Breast epithelium (tissue), 4 donors: ENCODE measurements around the gene SLC35C1. TPM values are rescaled to one million over a fixed set of nuclear protein-coding genes. Genes with fewer than 3 reads are reported as not detected.
"Not testable (repeated sequence)": the region's sequence is repeated elsewhere in the genome, so short reads cannot be mapped to it uniquely, and the experiment has no call there.

ENCODE experiments used
- DNase-seq, 2 donors: peaks; one replicate each; pipeline ENCODE4 v3.0.0-alpha.2; 2019; ENCODE audit warnings: low spot score in 2 of 2
- H3K27ac ChIP-seq, 2 donors: fragments of 200-600 bp; sonication (generic) in 1 of 2; one replicate each; pipeline ENCODE4 v1.5.1; 2016 to 2019; ENCODE audit warnings: mild to moderate bottlenecking in 1 of 2
- H3K27me3 ChIP-seq, 2 donors: fragments of 200-600 bp; sonication (generic) in 1 of 2; one replicate each; pipeline versions ENCODE4 v1.5.1 to v1.6.0; 2017 to 2019; ENCODE audit warnings: control low read depth in 1 of 2, mild to moderate bottlenecking in 1 of 2
- H3K36me3 ChIP-seq: fragments of 200-600 bp; one replicate; pipeline ENCODE4 v1.5.1; 2019
- H3K4me1 ChIP-seq, 2 donors: fragments of 200-600 bp; sonication (generic); one replicate each; pipeline ENCODE4 v1.5.1; 2016 to 2019; ENCODE audit warnings: control low read depth in 1 of 2
- H3K4me3 ChIP-seq, 3 donors: fragments of 200-600 bp; sonication (generic); 1 replicate in 2 of 3; 2 replicates in 1 of 3; pipeline ENCODE4 v1.5.1; 2016 to 2019; ENCODE audit warnings: mild to moderate bottlenecking in 3 of 3, moderate library complexity in 2 of 3
- H3K9me3 ChIP-seq, 2 donors: fragments of 200-600 bp; sonication (generic) in 1 of 2; one replicate each; pipeline ENCODE4 v1.5.1; 2016 to 2019; ENCODE audit warnings: control low read depth in 1 of 2
- POLR2A ChIP-seq: fragments of 450-650 bp; IDR thresholded peaks from one replicate; pipeline ENCODE4 v1.6.1; 2016; ENCODE audit warnings: antibody characterized with exemption, mild to moderate bottlenecking, moderate library complexity
- POLR2AphosphoS5 ChIP-seq, 3 donors: sonication (generic); formaldehyde crosslinking; IDR thresholded peaks; one replicate each; pipeline ENCODE4 v1.6.1; 2017; ENCODE audit warnings: antibody characterized with exemption in 3 of 3
- intact Hi-C: fragments of 100-400 bp; cut with DNase I; formaldehyde crosslinking; loops from one replicate; pipeline ENCODE4 v1.15.1; 2023; ENCODE audit warnings: low total_unique reads
- total RNA-seq, 3 donors: library from RNA; depleted of rRNA; stranded (reverse); fragments of >200 nt; gene quantifications; one replicate each; pipeline ENCODE4 v1.1.0, GENCODE V29; 2016
- TF ChIP-seq, protein P1 (sequence below), 3 donors: fragments of 450-650 bp; IDR thresholded peaks; one replicate each; pipeline ENCODE4 v1.5.1; 2016 to 2017; ENCODE audit warnings: antibody characterized with exemption in 3 of 3, mild to moderate bottlenecking in 3 of 3, moderate library complexity in 3 of 3

Gene SLC35C1
- total RNA-seq, 3 donors from 2014 or later: 18.1 to 49.1 (median 28.2) TPM

DNA sequence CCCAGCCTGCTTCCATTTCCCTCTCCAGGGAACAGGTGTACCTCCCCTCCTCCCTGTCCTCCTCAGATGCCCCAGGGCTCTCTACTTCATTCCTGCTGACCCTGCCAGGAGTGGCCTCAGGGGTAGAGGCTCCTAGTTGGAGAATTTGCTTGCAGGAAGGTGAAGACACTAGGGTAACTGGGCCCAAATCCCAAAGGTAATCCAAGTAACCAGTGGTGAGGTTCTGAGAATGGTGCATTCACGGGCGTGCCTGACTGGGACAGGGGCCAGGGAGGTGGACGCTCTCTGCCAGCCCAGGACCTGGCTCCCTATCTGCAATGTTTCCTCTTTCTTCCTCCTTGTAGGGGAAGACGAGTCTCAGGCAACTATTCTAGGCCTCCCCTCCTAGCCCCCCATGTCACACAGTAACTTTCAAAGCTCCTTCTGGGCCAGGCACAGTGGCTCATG is 2.9 kb downstream of the SLC35C1 start:
- Histone ChIP-seq H3K4me1 (peaks cover 14 to 26% of the 10 kb centered on the region in 2 donors), H3K9me3 (no peaks in the 10 kb centered on the region), H3K4me3 (peak overlapping the region in 1 of 3 donors; percentile 94), H3K27ac (no peak overlapping the region), H3K36me3 (peaks cover 8% of the 10 kb centered on the region), H3K27me3 (no peaks in the 10 kb centered on the region)
- no peak for TF ChIP-seq POLR2AphosphoS5 (IDR thresholded peaks at IDR 0.05)
- no peak for TF ChIP-seq POLR2A
- TF ChIP-seq, protein P1, sequence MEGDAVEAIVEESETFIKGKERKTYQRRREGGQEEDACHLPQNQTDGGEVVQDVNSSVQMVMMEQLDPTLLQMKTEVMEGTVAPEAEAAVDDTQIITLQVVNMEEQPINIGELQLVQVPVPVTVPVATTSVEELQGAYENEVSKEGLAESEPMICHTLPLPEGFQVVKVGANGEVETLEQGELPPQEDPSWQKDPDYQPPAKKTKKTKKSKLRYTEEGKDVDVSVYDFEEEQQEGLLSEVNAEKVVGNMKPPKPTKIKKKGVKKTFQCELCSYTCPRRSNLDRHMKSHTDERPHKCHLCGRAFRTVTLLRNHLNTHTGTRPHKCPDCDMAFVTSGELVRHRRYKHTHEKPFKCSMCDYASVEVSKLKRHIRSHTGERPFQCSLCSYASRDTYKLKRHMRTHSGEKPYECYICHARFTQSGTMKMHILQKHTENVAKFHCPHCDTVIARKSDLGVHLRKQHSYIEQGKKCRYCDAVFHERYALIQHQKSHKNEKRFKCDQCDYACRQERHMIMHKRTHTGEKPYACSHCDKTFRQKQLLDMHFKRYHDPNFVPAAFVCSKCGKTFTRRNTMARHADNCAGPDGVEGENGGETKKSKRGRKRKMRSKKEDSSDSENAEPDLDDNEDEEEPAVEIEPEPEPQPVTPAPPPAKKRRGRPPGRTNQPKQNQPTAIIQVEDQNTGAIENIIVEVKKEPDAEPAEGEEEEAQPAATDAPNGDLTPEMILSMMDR (IDR thresholded peaks at IDR 0.05): no peak
- intact Hi-C loops: no loop called here
- no peak for DNase-seq

DNA sequence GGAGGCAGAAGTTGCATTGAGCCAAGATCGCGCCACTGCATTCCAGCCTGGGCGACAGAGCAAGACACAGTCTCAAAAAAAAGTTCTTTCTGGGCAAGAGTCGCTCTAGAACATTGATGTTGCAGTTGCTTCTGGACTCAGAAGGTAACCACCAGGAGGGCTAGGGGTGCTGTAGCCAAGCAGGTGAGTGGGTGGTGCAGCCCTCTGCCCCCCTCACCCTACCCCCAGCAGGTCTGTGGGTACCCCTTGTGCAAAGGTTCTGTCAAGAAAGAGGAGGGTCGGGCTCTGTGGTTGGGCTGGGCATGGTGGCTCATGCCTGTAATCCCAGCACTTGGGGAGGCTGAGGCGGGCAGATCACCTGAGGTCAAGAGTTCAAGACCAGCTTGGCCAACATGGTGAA is 3.5 kb downstream of the SLC35C1 start:
- Histone ChIP-seq H3K4me3 (peak overlapping the region in 1 of 3 donors; percentile 94), H3K4me1 (peaks cover 14 to 26% of the 10 kb centered on the region in 2 donors)
- H3K27ac ChIP-seq, H3K9me3 ChIP-seq, intact Hi-C loops, H3K36me3 ChIP-seq, DNase-seq, H3K27me3 ChIP-seq: not testable (repeated sequence)

DNA sequence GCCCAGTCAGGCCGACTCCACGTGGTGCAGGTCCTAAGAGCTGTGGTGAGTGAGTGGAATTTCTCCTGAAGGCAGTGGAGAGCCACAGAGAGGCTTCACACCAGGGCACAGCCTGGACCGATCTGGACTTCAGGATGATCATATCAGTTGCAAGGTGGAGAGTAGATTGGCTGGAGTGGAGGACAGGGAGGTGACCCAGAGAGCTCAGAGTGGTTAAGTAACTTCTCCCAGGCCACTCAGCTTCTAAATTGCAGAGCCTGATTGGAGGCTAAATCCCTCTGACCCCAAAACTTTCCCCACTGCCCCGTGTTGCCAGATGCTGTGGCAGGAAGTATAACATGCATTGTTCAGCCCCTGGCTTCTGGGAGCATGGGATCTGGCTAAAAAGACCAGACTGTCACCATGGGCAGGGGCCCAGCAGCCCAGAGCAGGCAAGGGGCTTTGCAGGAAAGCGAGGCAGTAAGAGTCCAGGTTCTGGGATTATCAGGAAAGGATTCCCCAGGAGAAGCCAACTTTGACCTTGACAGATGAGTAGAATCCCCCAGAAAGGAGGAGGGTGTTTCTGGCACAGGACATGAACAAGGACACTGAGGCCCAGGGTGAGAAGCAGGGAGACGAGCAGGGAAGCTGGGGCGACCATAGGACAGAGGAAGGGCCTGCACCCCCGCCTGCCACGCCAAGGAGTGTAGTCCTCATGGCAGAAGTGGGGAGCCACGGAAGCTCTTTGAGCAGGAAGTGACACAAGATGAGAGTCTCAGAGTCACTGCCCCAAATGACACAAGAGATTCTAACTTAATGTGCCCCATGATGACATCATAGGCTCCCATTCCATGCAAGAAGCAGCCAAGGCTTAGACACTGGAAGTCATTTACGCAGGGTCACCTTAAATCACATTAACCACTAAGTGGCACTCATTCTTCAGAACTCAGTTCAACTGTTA is 4.8 kb downstream of the SLC35C1 start:
- no peak overlapping the region for H3K4me3 ChIP-seq
- no peaks in the 10 kb centered on the region for H3K27me3 ChIP-seq
- intact Hi-C loops: no loop called here
- H3K27ac ChIP-seq: no peak overlapping the region
- peaks cover 14 to 26% of the 10 kb centered on the region in 2 donors for H3K4me1 ChIP-seq
- TF ChIP-seq, protein P1 (IDR thresholded peaks at IDR 0.05): no peak
- no peak for TF ChIP-seq POLR2A
- TF ChIP-seq POLR2AphosphoS5 (IDR thresholded peaks at IDR 0.05): no peak
- H3K9me3 ChIP-seq: no peaks in the 10 kb centered on the region
- H3K36me3 ChIP-seq: peaks cover 8% of the 10 kb centered on the region
- no peak for DNase-seq

DNA sequence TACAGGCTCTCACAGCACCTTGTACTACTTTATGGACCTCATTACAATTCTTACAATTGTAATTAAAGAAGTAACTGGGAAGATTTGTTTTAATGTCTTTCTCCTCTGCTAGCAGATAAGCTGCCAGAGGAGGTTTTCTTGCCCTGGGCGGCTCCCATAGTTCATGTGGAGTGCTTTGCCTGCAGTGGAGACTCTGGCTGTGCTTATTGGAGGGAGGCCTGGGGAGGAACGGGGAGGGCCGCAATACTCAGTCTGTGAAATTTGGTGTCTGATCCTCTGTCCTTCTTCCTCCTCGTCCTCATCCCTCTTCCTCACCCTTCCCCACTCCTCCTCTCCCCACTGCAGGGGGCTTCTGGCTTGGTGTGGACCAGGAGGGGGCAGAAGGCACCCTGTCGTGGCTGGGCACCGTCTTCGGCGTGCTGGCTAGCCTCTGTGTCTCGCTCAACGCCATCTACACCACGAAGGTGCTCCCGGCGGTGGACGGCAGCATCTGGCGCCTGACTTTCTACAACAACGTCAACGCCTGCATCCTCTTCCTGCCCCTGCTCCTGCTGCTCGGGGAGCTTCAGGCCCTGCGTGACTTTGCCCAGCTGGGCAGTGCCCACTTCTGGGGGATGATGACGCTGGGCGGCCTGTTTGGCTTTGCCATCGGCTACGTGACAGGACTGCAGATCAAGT is 5.6 kb downstream of the SLC35C1 start:
- intact Hi-C loops: no loop called here
- Histone ChIP-seq H3K27ac (no peak overlapping the region), H3K36me3 (peaks cover 8% of the 10 kb centered on the region), H3K27me3 (no peaks in the 10 kb centered on the region), H3K4me3 (no peak overlapping the region), H3K9me3 (no peaks in the 10 kb centered on the region), H3K4me1 (peaks cover 14 to 26% of the 10 kb centered on the region in 2 donors)
- no peak for TF ChIP-seq POLR2A
- TF ChIP-seq, protein P1 (IDR thresholded peaks at IDR 0.05): no peak
- no peak for TF ChIP-seq POLR2AphosphoS5 (IDR thresholded peaks at IDR 0.05)
- no peak for DNase-seq

DNA sequence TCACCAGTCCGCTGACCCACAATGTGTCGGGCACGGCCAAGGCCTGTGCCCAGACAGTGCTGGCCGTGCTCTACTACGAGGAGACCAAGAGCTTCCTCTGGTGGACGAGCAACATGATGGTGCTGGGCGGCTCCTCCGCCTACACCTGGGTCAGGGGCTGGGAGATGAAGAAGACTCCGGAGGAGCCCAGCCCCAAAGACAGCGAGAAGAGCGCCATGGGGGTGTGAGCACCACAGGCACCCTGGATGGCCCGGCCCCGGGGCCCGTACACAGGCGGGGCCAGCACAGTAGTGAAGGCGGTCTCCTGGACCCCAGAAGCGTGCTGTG is 6.1 kb downstream of the SLC35C1 start:
- no peak overlapping the region for H3K27ac ChIP-seq
- no peaks in the 10 kb centered on the region for H3K9me3 ChIP-seq
- H3K4me1 ChIP-seq: peaks cover 10 to 20% of the 10 kb centered on the region in 2 donors
- H3K4me3 ChIP-seq: no peak overlapping the region
- no peak for TF ChIP-seq POLR2A
- TF ChIP-seq, protein P1 (IDR thresholded peaks at IDR 0.05): no peak
- no peak for TF ChIP-seq POLR2AphosphoS5 (IDR thresholded peaks at IDR 0.05)
- no peaks in the 10 kb centered on the region for H3K27me3 ChIP-seq
- intact Hi-C loops: no loop called here
- DNase-seq: no peak
- peaks cover 8% of the 10 kb centered on the region for H3K36me3 ChIP-seq
